NCI-H774 (cell line): Measurements from ENCODE around the gene KRT23.
A peak's percentile ranks its signal among the peaks of the same experiment; 100 is the strongest.
"Not testable (repeated sequence)": the region's sequence is repeated elsewhere in the genome, so short reads cannot be mapped to it uniquely, and the experiment has no call there.

Source experiments
- DNase-seq: peaks from one replicate; lab custom pipeline; 2025; lab: John Stamatoyannopoulos, UW

The KRT23 gene

GRCh38 chr17:40949418-40949817 is 12.0 kb upstream of the KRT23 start:
- DNase-seq: peak; percentile 20

- no peak for DNase-seq
Observed at GRCh38 chr17:40947929-40948328, 10.5 kb upstream of the KRT23 start.

- no peak for DNase-seq
Observed at GRCh38 chr17:40945414-40945813, 8.0 kb upstream of the KRT23 start.

- DNase-seq: no peak
Observed at GRCh38 chr17:40944531-40944930, 7.1 kb upstream of the KRT23 start.

- no peak for DNase-seq
Observed at GRCh38 chr17:40942553-40942952, 5.1 kb upstream of the KRT23 start.

- no peak for DNase-seq
Observed at GRCh38 chr17:40940266-40940665, 2.8 kb upstream of the KRT23 start.

- DNase-seq: no peak
Observed at GRCh38 chr17:40938981-40939380, 1.5 kb upstream of the KRT23 start.

GRCh38 chr17:40936976-40937375 is 470 bp downstream of the KRT23 start:
- no peak for DNase-seq

- DNase-seq: no peak
Observed at GRCh38 chr17:40936437-40936971, 942 bp downstream of the KRT23 start.

- DNase-seq: no peak
Observed at GRCh38 chr17:40935624-40936023, 1.8 kb downstream of the KRT23 start.

- DNase-seq: no peak
Observed at GRCh38 chr17:40932608-40933007, 4.8 kb downstream of the KRT23 start.

GRCh38 chr17:40931311-40931710 is 6.1 kb downstream of the KRT23 start:
- no peak for DNase-seq

GRCh38 chr17:40926341-40926740 is 11.1 kb downstream of the KRT23 start:
- DNase-seq: no peak

GRCh38 chr17:40922239-40922638 is 15.2 kb downstream of the KRT23 start:
- no peak for DNase-seq

- no peak for DNase-seq
Observed at GRCh38 chr17:40921026-40921425, 16.4 kb downstream of the KRT23 start.

GRCh38 chr17:40917116-40917515 is 20.3 kb downstream of the KRT23 start:
- DNase-seq: not testable (repeated sequence)

GRCh38 chr17:40916366-40916765 is 21.1 kb downstream of the KRT23 start:
- DNase-seq: no peak

GRCh38 chr17:40915721-40916256 is 21.7 kb downstream of the KRT23 start:
- DNase-seq: no peak

- DNase-seq: no peak
Observed at GRCh38 chr17:40915199-40915661, 22.2 kb downstream of the KRT23 start.

GRCh38 chr17:40914075-40914855 is 23.2 kb downstream of the KRT23 start:
- no peak for DNase-seq

- DNase-seq: no peak
Observed at GRCh38 chr17:40912486-40913210, 24.8 kb downstream of the KRT23 start.

GRCh38 chr17:40910441-40910841 is 27.0 kb downstream of the KRT23 start:
- no peak for DNase-seq

- DNase-seq: no peak
Observed at GRCh38 chr17:40909755-40910154, 27.7 kb downstream of the KRT23 start.
